ENCODE data around the gene GRM4.

GRCh38 chr6:34149831-34150400 is 4.0 kb upstream of the GRM4 start:
- no peak for TF ChIP-seq CTCF (conservative IDR thresholded peaks at IDR 0.05; ENCODE audit: low read depth, low read length)
- no peak for TF ChIP-seq EZH2 (IDR thresholded peaks at IDR 0.05; ENCODE audit: borderline replicate concordance, low read depth, low read length, poor library complexity, severe bottlenecking)
